A549 (cell line): ENCODE measurements around the gene GPR176. TPM values are rescaled to one million over a fixed set of nuclear protein-coding genes. Genes with fewer than 3 reads are reported as not detected.

Experiments used
- ATAC-seq, 2 experiments: fragments of 200-7000 bp in 1 of 2; fragments of >200 bp in 1 of 2; cut with Nextera tagmentation in 1 of 2; cut with Tn5 transposase in 1 of 2; 3 replicates each; pipeline versions ENCODE4 v1.8.0 to v1.9.1; 2018 to 2020; ENCODE audit warnings: mild to moderate bottlenecking in 1 of 2, moderate library complexity in 1 of 2
- CTCF ChIA-PET: fragments of 300-600 bp; sonication (Branson Sonifier 250); formaldehyde crosslinking; extraction: SDS; loops from one replicate; lab custom pipeline; 2021; ENCODE audit warnings: antibody characterized with exemption, inconsistent platforms; lab: Yijun Ruan, JAX
- POLR2A ChIA-PET: fragments of 350-600 bp; formaldehyde crosslinking; extraction: SDS; loops from one replicate; lab custom pipeline; 2021; ENCODE audit warnings: antibody characterized with exemption, inconsistent platforms; lab: Yijun Ruan, JAX
- DNase-seq, 2 experiments: peaks; one replicate each; pipeline versions ENCODE4 v3.0.0 to v3.0.0-alpha.2; 2011 to 2016; ENCODE audit warnings: low read depth in 1 of 2, low spot score in 1 of 2
- FAIRE-seq: peaks from 2 replicates; lab custom pipeline; 2011; peaks lifted over from hg19 to GRCh38; lab: Jason Lieb, UNC
- H3K27ac ChIP-seq, 2 experiments: fragments of >200 bp; sonication (Bioruptor Twin); formaldehyde crosslinking; 3 replicates each; pipeline ENCODE4 v1.5.1; 2016 to 2017
- H3K4me1 ChIP-seq: fragments of >200 bp; sonication (Bioruptor Twin); formaldehyde crosslinking; 3 replicates; pipeline ENCODE4 v1.6.1; 2016
- H3K4me2 ChIP-seq: fragments of >200 bp; sonication (Bioruptor Twin); formaldehyde crosslinking; 3 replicates; pipeline ENCODE4 v1.6.1; 2016
- H3K4me3 ChIP-seq: fragments of >200 bp; sonication (Bioruptor Twin); formaldehyde crosslinking; 3 replicates; pipeline ENCODE4 v1.5.1; 2016
- H3K9me3 ChIP-seq: fragments of >200 bp; sonication (Bioruptor Twin); formaldehyde crosslinking; 3 replicates; pipeline ENCODE4 v1.6.1; 2016
- EHF ChIP-seq: fragments of 250-450 bp; sonication (Bioruptor Pico); IDR thresholded peaks from 2 replicates; pipeline ENCODE4 v1.5.0; 2020; ENCODE audit warnings: mild to moderate bottlenecking
- ESRRA ChIP-seq: fragments of 150-350 bp; IDR thresholded peaks from 2 replicates; pipeline ENCODE4 v1.6.1; 2014; ENCODE audit warnings: mild to moderate bottlenecking, low read length, borderline replicate concordance
- FOSB ChIP-seq: fragments of 250-450 bp; sonication (Bioruptor Pico); IDR thresholded peaks from 2 replicates; pipeline ENCODE4 v1.5.0; 2020; ENCODE audit warnings: mild to moderate bottlenecking, moderate library complexity
- HEYL ChIP-seq: fragments of 250-450 bp; sonication (Bioruptor Pico); IDR thresholded peaks from 2 replicates; pipeline ENCODE4 v1.8.0; 2021; ENCODE audit warnings: mild to moderate bottlenecking, moderate library complexity
- HOXA7 ChIP-seq: fragments of 250-450 bp; sonication (Bioruptor Pico); IDR thresholded peaks from 2 replicates; pipeline ENCODE4 v1.5.0; 2020; ENCODE audit warnings: mild to moderate bottlenecking, moderate library complexity
- JUN ChIP-seq, 2 experiments: fragments of >200 bp; sonication (Bioruptor Twin); formaldehyde crosslinking; IDR thresholded peaks; 2 replicates in 1 of 2; 3 replicates in 1 of 2; pipeline ENCODE4 v1.6.1; 2016 to 2017
- MAZ ChIP-seq: fragments of 150-350 bp; IDR thresholded peaks from 2 replicates; pipeline ENCODE4 v1.6.1; 2014; ENCODE audit warnings: antibody characterized with exemption, low read depth, low read length, borderline replicate concordance
- RAD21 ChIP-seq, 2 experiments: fragments of >200 bp in 1 of 2; sonication (Bioruptor Twin) in 1 of 2; formaldehyde crosslinking in 1 of 2; IDR thresholded peaks in 1 of 2; conservative IDR thresholded peaks in 1 of 2; 2 replicates in 1 of 2; 3 replicates in 1 of 2; pipeline ENCODE4 v1.6.1; 2012 to 2018; ENCODE audit warnings: inconsistent platforms in 1 of 2
- SMC3 ChIP-seq: fragments of >200 bp; sonication (Bioruptor Twin); formaldehyde crosslinking; IDR thresholded peaks from 3 replicates; pipeline ENCODE4 v1.6.1; 2018; ENCODE audit warnings: inconsistent platforms
- TFCP2L1 ChIP-seq: fragments of 250-450 bp; sonication (Bioruptor Pico); IDR thresholded peaks from 2 replicates; pipeline ENCODE4 v1.5.0; 2021; ENCODE audit warnings: mild to moderate bottlenecking
- ZFP36 ChIP-seq: fragments of 450-650 bp; IDR thresholded peaks from 2 replicates; pipeline ENCODE4 v1.6.1; 2014; ENCODE audit warnings: borderline replicate concordance; ENCODE audit not compliant: partially characterized antibody
- WGBS: methylation state at CpG from one replicate; pipeline ENCODE4 v1.1.6; 2017; ENCODE audit errors: missing lambda C conversion rate; 5-methylcytosine and 5-hydroxymethylcytosine counted together
- polyA plus RNA-seq, 4 experiments: library from polyadenylated mRNA; depleted of rRNA in 3 of 4; stranded (reverse); fragments of >200 nt; fragmentation: RNase III in 1 of 4; extraction: RNeasy Plus Mini Kit Qiagen cat#74134 plus additional on column Dnase treatment in 1 of 4; gene quantifications; 2 replicates in 3 of 4; 3 replicates in 1 of 4; pipeline ENCODE4 v1.2.3, GENCODE V29; 2011 to 2017
- TF ChIP-seq, protein P1 (sequence below): fragments of >200 bp; sonication (Bioruptor Twin); formaldehyde crosslinking; IDR thresholded peaks from 3 replicates; pipeline ENCODE4 v1.5.1; 2016

GPR176 gene
- polyA plus RNA-seq, 2 of the 4 experiments (the other 2 are of a cell fraction): 1.5 to 8.1 TPM

DNA sequence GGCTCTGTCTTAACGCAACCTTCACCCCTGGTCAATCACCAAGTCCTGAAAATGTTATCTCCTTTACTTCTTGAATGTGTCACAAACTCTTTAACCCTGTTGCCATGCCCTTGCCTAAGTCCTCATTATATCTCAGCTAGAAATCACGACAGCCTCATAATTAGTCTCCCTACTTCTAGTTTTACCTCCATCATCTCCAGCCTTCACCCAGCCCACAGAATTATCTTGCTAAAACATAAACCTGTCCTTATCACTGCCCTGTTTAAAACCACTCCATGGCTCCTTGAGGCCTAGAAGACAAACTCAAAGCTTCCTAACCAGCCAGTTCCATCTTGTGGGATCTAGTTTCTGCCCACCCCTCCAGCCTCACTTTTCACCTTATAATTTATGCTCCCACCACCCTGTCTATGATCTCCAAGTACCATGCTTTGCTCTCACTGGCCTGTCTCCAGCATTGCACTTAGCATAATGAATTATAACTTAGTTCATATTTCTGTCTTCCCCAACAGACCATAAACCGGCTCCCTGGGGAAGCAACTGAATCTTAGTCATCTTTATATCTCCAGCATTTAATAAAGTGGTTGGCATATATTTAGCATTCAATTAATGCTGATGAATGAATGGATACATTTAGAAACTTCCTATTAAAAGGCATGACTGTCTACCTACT is 39.2 kb downstream of the GPR176 start:
- DNase-seq (no peak), ATAC-seq (no peak), FAIRE-seq (no peak)
- no peak for TF ChIP-seq JUN (IDR thresholded peaks at IDR 0.05)
- POLR2A ChIA-PET: no interaction called here
- Histone ChIP-seq H3K4me1 (0 out of 3 replicates have a peak, but pooled peaks cover 4% of the 10 kb centered on the region), H3K9me3 (no peaks in the 10 kb centered on the region), H3K4me2 (no peak overlapping the region), H3K27ac (no peak overlapping the region), H3K4me3 (no peak overlapping the region)
- WGBS: 88% methylated on average over 3 of the region's 3 CpGs
- CTCF ChIA-PET: no interaction called here

DNA sequence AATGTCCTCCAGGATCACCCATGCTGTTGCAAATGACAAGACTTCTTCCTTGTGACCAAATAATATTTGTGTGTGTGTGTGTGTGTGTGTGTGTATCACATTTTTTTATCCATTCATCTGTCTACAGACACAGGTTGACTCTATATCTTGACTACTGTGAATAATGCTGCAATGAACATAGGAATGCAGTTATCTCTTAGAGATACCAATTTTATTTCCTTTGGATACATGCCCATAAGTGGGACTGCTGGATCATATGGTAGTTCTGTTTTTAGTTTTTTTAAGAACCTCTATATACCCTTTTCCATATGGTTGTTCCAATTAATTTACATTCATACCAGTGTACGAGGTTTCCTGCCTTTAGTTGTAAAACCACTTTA is 41.7 kb downstream of the GPR176 start:
- H3K4me2 ChIP-seq: no peak overlapping the region
- CTCF ChIA-PET: interaction anchor here (1.2 kb wide), 1 partner anchor 14 kb away, joined by 4 read pairs; no protein-coding TSS in a partner anchor

DNA sequence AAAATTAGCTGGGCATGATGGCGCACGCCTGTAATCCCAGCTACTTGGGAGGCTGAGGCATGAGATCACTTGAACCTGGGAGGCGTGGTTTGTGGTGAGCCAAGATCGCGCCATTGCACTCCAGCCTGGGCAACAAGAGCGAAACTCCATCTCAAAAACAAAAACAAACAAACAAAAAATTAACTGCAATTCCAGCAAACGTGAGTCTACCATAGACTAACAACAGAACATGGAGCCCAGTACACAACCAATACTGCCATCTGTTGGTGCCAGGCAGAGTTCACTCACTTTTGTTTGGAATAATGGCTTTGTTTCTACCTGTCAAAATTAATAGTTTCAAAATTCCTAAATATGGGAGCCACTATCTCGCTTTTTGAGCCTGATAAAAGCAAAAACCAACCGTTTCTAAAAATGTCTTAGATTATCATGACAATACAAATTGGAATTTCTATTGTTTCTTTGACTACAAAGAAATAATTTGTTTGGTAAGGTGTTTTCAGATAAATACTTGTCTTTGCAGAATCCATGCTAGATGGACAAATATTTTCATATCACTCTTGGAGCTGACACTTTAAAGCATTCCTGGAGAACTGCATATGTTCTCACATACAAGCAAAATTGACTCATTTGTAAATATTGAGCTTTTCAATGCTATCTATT is 45.0 kb downstream of the GPR176 start:
- no peak overlapping the region for H3K27ac ChIP-seq
- H3K4me3 ChIP-seq: no peak overlapping the region
- no peak for TF ChIP-seq EHF (CRISPR knock-in tag)
- TF ChIP-seq, protein P1, sequence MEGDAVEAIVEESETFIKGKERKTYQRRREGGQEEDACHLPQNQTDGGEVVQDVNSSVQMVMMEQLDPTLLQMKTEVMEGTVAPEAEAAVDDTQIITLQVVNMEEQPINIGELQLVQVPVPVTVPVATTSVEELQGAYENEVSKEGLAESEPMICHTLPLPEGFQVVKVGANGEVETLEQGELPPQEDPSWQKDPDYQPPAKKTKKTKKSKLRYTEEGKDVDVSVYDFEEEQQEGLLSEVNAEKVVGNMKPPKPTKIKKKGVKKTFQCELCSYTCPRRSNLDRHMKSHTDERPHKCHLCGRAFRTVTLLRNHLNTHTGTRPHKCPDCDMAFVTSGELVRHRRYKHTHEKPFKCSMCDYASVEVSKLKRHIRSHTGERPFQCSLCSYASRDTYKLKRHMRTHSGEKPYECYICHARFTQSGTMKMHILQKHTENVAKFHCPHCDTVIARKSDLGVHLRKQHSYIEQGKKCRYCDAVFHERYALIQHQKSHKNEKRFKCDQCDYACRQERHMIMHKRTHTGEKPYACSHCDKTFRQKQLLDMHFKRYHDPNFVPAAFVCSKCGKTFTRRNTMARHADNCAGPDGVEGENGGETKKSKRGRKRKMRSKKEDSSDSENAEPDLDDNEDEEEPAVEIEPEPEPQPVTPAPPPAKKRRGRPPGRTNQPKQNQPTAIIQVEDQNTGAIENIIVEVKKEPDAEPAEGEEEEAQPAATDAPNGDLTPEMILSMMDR: peak; percentile 43; the same call in 2 of the 3 replicates
- TF ChIP-seq MAZ: no peak
- TF ChIP-seq SMC3: 0 out of 3 replicates have a peak, but pooled peaks have one; percentile 32
- peak; percentile 49 to 66 for TF ChIP-seq RAD21 (conservative IDR thresholded peaks at IDR 0.05 in 1 of 2, IDR thresholded peaks at IDR 0.05 in 1 of 2)
- 57% methylated on average over 8 of the region's 9 CpGs for WGBS
- CTCF ChIA-PET: interaction anchor here (0.6 to 1.9 kb wide), 6 partner anchors 9 to 771 kb away, joined by 3 to 6 read pairs (median 4); no protein-coding TSS in a partner anchor
- 0 out of 3 replicates have a peak, but pooled peaks cover 4% of the 10 kb centered on the region for H3K4me1 ChIP-seq
- FAIRE-seq (no peak), DNase-seq (peak; percentile 11 to 32), ATAC-seq (peak in 1 of 2 experiments; percentile 58; a peak in 1 of 6 replicates)
- no peaks in the 10 kb centered on the region for H3K9me3 ChIP-seq
- POLR2A ChIA-PET: no interaction called here
- no peak overlapping the region for H3K4me2 ChIP-seq

More for the DNA sequence above, 41.7 kb downstream of the GPR176 start:
- Histone ChIP-seq H3K4me1 (0 out of 3 replicates have a peak, but pooled peaks cover 4% of the 10 kb centered on the region), H3K9me3 (no peaks in the 10 kb centered on the region), H3K27ac (peak overlapping the region in 1 of 2 experiments; percentile 51; a peak in 3 of 6 replicates), H3K4me3 (no peak overlapping the region)
- DNase-seq (no peak), ATAC-seq (no peak), FAIRE-seq (no peak)
- 75% methylated on average over 1 of the region's 1 CpG for WGBS
- POLR2A ChIA-PET: no interaction called here
- TF ChIP-seq ZFP36: no peak
- TF ChIP-seq ESRRA: no peak
- no peak for TF ChIP-seq MAZ

DNA sequence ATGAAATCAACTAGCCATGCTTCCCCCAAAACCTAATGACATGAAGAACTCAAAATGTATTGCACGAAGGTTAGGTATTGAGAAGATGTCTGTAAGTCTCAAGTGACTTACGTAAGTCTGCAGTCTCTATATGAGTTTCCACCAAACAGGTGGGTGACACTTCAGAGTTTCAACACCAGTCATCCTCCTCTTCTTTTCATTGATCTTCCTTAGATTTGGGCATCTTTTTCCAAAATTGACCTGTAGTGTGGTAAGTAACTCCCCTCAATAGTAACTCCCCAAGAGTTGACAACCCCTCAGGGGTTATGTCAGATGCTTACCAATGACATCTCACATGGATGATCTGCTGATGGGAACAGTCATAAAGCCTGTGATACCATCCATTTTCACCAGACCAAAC is 46.1 kb downstream of the GPR176 start:
- H3K4me2 ChIP-seq: no peak overlapping the region
- no peaks in the 10 kb centered on the region for H3K9me3 ChIP-seq
- WGBS: 87% methylated on average over 2 of the region's 2 CpGs
- CTCF ChIA-PET: interaction anchor here (1.1 kb wide), 1 partner anchor 71 kb away, joined by 4 read pairs; no protein-coding TSS in a partner anchor
- DNase-seq: no peak
- TF ChIP-seq TFCP2L1 (CRISPR knock-in tag) (no peak), FOSB (CRISPR knock-in tag) (no peak), HOXA7 (CRISPR knock-in tag) (no peak), HEYL (CRISPR knock-in tag) (no peak)
- TF ChIP-seq, all 56 proteins: peak for 0
- Histone ChIP-seq H3K4me3 (no peak overlapping the region), H3K27ac (no peak overlapping the region), H3K4me1 (0 out of 3 replicates have a peak, but pooled peaks cover 4% of the 10 kb centered on the region)
- no peak for ATAC-seq
- FAIRE-seq: no peak
- POLR2A ChIA-PET: no interaction called here
